GM18951 (cell line): Measurements from ENCODE around the gene MAU2.
"Not testable (repeated sequence)": the region's sequence is repeated elsewhere in the genome, so short reads cannot be mapped to it uniquely, and the experiment has no call there.

ENCODE experiments used
- POLR2A ChIP-seq: IDR thresholded peaks from 4 replicates; pipeline ENCODE4 v1.6.1; 2011; ENCODE audit warnings: mild to moderate bottlenecking; ENCODE audit not compliant: insufficient read length, insufficient read depth; ENCODE audit errors: extremely low read depth
- in situ Hi-C: fragments of 300-500 bp; cut with MboI; formaldehyde crosslinking; loops from one replicate; pipeline ENCODE4 v1.12.0; 2022; ENCODE audit warnings: low sequenced_read_pairs, mixed read lengths, inconsistent platforms; ENCODE audit not compliant: unreplicated experiment

Gene MAU2

GRCh38 chr19:19387108-19387507, 66.5 kb downstream of the MAU2 start:
- in situ Hi-C loops, result no loop called here
- TF ChIP-seq POLR2A, result no peak

- no peak for TF ChIP-seq POLR2A
- in situ Hi-C loops, result no loop called here
These were observed 68.2 kb downstream of the MAU2 start for GRCh38 chr19:19388568-19389555.

GRCh38 chr19:19389683-19390082, 69.1 kb downstream of the MAU2 start:
- in situ Hi-C loops, result not testable (repeated sequence)

- in situ Hi-C loops, result not testable (repeated sequence)
These were observed 73.7 kb downstream of the MAU2 start for GRCh38 chr19:19394333-19394732.

- in situ Hi-C loops, result no loop called here
- TF ChIP-seq POLR2A, result no peak
These were observed 79.3 kb downstream of the MAU2 start for GRCh38 chr19:19399733-19400433.

- TF ChIP-seq POLR2A, result no peak
- in situ Hi-C loops, result no loop called here
These were observed 82.2 kb downstream of the MAU2 start for GRCh38 chr19:19402656-19403372.

- in situ Hi-C loops, result no loop called here
- no peak for TF ChIP-seq POLR2A
These were observed 82.8 kb downstream of the MAU2 start for GRCh38 chr19:19403373-19403901.

- in situ Hi-C loops, result no loop called here
- TF ChIP-seq POLR2A, result peak; percentile 56
These were observed 84.5 kb downstream of the MAU2 start, which contains the start of gene GATAD2A for GRCh38 chr19:19404879-19405860. Gene GATAD2A, plus strand, starts transcription at chr19:19405675. Its CDS starts 59,671 bp downstream, at chr19:19465346.

GRCh38 chr19:19405971-19406877, 85.6 kb downstream of the MAU2 start:
- no peak for TF ChIP-seq POLR2A
- in situ Hi-C loops, result no loop called here

- in situ Hi-C loops, result no loop called here
- no peak for TF ChIP-seq POLR2A
These were observed 86.4 kb downstream of the MAU2 start for GRCh38 chr19:19406878-19407632.

GRCh38 chr19:19407633-19407930, 87.0 kb downstream of the MAU2 start:
- in situ Hi-C loops, result no loop called here

More at GRCh38 chr19:19407633-19407930, 87.0 kb downstream of the MAU2 start:
- TF ChIP-seq POLR2A, result no peak
